GM12892 (cell line): ENCODE results near the gene ITGB4.

ENCODE experiments used
- DNase-seq: peaks from one replicate; pipeline ENCODE4 v3.0.0; 2011; ENCODE audit not compliant: insufficient read length
- FAIRE-seq: peaks from 2 replicates; lab custom pipeline; 2011; peaks lifted over from hg19 to GRCh38; lab: Jason Lieb, UNC
- POLR2A ChIP-seq: IDR thresholded peaks from 2 replicates; pipeline ENCODE4 v1.6.1; 2011; ENCODE audit warnings: low read depth, low read length, control low read depth
- POLR2AphosphoS5 ChIP-seq: IDR thresholded peaks from 2 replicates; pipeline ENCODE4 v1.6.1; 2011; ENCODE audit warnings: low read depth, low read length, control low read depth
- TAF1 ChIP-seq: IDR thresholded peaks from 2 replicates; pipeline ENCODE4 v1.6.1; 2011; ENCODE audit warnings: low read depth, mild to moderate bottlenecking, control low read depth, low read length, borderline replicate concordance

Gene ITGB4

DNA sequence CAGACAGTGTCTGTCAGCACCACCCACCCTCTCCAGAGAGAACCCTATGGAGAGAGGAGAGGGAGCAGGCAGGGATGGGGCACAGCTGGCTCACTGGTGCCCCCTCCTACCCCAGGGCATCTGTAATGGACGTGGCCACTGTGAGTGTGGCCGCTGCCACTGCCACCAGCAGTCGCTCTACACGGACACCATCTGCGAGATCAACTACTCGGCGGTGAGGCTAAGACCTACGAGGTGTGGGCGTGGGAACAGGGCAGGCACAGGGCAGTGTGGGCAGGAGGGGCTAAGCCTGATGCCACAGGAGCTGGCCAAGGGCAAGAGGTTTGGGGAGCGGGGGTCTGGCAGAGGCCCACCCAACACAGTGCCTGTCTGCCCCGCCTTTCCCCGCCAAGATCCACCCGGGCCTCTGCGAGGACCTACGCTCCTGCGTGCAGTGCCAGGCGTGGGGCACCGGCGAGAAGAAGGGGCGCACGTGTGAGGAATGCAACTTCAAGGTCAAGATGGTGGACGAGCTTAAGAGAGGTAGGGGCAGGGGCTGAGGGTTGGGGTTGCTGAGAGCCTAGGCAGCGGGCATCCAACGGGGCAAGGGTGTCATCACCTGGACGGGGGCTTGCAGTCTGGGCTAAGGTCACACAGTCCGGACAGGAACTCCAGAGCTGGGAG lies 15.0 kb downstream of the ITGB4 start:
- DNase-seq (no peak), FAIRE-seq (no peak)
- TF ChIP-seq TAF1 (no peak), POLR2A (no peak), POLR2AphosphoS5 (no peak)

DNA sequence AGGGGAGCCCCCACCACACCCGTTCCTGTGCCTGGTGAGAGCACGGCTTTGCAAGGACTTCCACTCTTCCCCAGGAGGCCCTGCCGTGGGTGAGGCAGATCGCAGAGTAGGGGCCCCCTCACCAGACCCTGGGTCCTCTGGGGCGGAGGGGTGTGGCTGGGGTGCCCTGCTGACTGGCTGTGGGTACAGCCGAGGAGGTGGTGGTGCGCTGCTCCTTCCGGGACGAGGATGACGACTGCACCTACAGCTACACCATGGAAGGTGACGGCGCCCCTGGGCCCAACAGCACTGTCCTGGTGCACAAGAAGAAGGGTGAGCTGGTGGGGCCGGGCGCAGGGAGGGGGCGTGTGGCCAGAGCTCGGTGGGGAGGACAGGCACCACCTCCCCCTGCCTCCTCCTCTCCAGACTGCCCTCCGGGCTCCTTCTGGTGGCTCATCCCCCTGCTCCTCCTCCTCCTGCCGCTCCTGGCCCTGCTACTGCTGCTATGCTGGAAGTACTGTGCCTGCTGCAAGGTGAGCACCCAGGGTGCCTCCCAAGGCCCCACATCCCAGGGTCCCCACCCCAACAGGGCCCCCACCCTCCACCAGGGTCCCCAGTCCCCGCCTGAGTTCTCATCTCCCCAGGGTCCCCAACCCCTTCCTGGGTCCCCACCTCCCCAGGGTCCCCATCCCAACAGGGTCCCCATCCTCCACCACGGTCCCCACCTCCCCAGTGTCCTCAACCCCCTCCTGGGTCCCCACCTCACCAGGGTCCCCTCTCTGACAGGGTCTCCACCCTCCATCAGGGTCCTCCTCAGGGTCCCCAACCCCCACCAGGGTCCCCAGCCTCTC lies 16.1 kb downstream of the ITGB4 start:
- no peak for TF ChIP-seq POLR2A
- no peak for TF ChIP-seq POLR2AphosphoS5
- no peak for TF ChIP-seq TAF1
- FAIRE-seq = no peak

DNA sequence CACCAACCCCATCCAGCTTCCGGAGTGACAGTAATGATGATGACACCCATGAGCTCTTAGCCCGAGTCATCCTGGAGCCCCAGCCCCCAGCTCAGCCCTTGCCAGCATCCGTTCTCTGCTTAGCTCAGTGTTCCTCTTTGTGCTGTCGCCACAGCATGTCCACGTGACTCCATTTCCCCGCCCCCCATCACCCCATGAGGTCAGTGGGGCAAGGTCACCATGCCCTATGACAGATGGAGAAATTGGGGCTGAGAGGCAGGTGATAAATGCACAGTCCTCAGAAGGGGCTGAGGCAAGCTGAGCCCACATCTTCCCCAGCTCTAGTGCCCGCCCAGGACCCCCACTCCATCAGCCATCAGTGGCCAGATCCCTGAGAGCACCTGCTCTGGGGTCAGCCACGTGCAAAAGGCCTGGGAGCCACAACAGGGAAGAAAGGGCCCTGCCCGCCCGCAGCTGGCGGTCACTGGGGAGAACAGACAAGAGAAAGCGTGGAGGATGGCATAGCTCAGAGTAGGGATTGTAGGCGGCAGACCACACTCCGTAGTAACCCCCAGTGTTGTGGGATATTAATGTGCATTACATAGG lies 17.1 kb downstream of the ITGB4 start:
- FAIRE-seq = peak; percentile 24

More for the DNA sequence above, 16.1 kb downstream of the ITGB4 start:
- no peak for DNase-seq

DNA sequence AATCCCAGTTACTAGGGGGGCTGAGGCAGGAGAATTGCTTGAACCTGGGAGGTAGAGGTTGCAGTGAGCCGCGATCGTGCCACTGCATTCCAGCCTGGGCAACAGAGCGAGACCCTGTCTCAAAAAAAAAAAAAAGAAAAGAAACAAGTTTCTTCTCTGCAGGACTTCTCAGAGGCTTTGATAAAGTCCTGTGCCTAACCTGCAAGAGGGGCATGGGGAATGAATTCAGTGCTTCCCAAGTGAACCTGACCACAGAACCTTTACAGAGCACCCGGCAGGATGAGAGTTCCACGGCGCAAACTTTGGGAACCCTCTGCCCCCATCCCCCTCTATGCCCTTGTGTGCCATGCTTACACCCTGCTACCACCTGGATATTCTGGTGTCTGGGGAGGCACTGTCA lies 17.9 kb downstream of the ITGB4 start:
- no peak for DNase-seq
- TF ChIP-seq POLR2A = no peak
- FAIRE-seq = no peak

More for the DNA sequence above, 17.1 kb downstream of the ITGB4 start:
- no peak for TF ChIP-seq TAF1
- TF ChIP-seq POLR2AphosphoS5 = no peak
- TF ChIP-seq POLR2A = no peak
- no peak for DNase-seq

DNA sequence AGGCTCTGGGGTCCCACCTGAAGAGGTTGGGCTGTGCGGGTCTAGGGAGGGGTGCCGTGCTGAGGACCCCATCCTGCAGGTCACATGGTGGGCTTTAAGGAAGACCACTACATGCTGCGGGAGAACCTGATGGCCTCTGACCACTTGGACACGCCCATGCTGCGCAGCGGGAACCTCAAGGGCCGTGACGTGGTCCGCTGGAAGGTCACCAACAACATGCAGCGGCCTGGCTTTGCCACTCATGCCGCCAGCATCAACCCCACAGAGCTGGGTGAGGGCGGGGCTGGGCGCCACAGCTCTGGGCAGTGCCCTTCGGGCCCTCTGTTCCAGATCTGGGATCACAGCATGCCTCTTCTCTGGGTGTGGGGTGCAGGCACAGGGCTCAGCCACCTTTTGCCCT lies 18.5 kb downstream of the ITGB4 start:
- no peak for TF ChIP-seq TAF1
- TF ChIP-seq POLR2A = no peak
- TF ChIP-seq POLR2AphosphoS5 = no peak
- DNase-seq = no peak
- no peak for FAIRE-seq

DNA sequence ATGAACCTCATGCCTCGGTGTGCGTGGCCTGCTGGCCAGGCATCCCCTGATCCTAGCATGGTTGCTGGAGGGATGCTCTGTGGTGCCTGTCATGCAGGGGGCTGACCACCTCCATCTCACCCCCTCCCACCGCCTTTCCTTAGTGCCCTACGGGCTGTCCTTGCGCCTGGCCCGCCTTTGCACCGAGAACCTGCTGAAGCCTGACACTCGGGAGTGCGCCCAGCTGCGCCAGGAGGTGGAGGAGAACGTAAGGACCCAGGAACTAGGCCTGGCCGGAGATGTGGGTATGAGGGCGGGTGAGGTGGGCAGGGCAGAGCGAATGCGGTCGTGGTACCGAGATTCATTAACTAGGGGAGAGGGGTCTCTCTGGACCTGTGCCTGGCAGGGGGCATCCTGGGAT lies 19.0 kb downstream of the ITGB4 start:
- no peak for TF ChIP-seq POLR2A
- no peak for TF ChIP-seq TAF1
- no peak for TF ChIP-seq POLR2AphosphoS5
- no peak for DNase-seq
- FAIRE-seq = no peak

DNA sequence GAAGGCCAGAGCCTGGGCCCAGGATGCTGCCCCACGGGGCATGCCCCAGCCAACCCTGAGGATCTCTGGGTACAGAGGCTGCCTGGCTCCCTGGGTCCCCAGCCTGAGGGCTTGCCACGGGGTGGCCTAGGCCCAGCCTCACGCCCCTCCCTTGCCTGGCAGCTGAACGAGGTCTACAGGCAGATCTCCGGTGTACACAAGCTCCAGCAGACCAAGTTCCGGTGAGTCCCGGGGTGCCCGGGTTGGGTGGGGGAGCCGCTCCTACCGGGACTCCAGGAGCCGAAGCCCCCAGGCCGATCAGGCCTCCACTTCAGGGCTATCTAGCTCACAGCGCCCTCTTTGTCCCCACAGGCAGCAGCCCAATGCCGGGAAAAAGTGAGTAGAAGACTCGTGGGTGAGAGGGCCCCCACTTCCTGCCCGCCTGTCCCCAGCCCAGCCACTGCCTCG lies 19.4 kb downstream of the ITGB4 start:
- no peak for FAIRE-seq
- TF ChIP-seq POLR2AphosphoS5 (no peak), TAF1 (no peak), POLR2A (no peak)
- no peak for DNase-seq

DNA sequence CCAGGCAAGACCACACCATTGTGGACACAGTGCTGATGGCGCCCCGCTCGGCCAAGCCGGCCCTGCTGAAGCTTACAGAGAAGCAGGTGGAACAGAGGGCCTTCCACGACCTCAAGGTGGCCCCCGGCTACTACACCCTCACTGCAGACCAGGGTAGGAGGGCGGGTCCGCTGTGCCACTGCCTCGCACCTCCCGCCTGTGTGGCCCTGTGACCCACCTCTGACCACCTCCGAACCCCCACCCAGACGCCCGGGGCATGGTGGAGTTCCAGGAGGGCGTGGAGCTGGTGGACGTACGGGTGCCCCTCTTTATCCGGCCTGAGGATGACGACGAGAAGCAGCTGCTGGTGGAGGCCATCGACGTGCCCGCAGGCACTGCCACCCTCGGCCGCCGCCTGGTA lies 21.1 kb downstream of the ITGB4 start:
- TF ChIP-seq POLR2A (no peak), TAF1 (no peak), POLR2AphosphoS5 (no peak)
- no peak for FAIRE-seq
- no peak for DNase-seq

DNA sequence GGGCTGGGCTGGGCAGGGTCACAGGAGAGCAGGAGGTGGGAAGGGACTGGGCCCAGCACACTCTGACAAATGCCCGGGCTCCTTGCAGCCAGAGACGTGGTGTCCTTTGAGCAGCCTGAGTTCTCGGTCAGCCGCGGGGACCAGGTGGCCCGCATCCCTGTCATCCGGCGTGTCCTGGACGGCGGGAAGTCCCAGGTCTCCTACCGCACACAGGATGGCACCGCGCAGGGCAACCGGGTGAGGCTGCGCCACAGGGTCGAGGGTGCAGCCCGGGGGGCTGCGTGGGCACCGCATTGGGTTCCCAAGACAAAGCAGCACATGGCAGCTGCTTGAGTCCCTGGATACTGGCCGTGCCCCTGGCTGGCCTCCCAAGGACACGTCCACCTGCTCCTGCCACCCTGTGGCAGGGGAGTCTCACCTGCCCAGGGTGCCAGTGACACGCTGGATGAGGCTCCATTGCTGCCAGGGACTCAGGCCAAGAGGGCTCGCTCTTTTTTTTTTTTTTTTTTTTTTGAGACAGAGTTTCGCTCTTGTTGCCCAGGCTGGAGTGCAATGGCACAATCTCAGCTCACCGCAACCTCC lies 22.5 kb downstream of the ITGB4 start:
- TF ChIP-seq POLR2AphosphoS5 (no peak), POLR2A (no peak), TAF1 (no peak)
- no peak for FAIRE-seq

DNA sequence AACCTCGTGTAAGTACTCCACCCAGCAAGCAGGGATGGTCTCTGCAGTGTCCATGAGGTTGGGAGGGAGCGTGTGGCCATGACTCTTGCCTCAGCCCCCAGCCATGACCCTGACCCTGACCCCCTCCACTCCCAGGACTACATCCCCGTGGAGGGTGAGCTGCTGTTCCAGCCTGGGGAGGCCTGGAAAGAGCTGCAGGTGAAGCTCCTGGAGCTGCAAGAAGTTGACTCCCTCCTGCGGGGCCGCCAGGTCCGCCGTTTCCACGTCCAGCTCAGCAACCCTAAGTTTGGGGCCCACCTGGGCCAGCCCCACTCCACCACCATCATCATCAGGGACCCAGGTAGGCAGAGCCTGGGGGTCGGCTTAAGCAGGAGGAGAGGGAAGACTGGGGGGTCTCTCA lies 27.4 kb downstream of the ITGB4 start:
- no peak for DNase-seq
- no peak for FAIRE-seq
- TF ChIP-seq TAF1 (no peak), POLR2AphosphoS5 (no peak), POLR2A (no peak)

More for the DNA sequence above, 22.5 kb downstream of the ITGB4 start:
- DNase-seq = no peak

DNA sequence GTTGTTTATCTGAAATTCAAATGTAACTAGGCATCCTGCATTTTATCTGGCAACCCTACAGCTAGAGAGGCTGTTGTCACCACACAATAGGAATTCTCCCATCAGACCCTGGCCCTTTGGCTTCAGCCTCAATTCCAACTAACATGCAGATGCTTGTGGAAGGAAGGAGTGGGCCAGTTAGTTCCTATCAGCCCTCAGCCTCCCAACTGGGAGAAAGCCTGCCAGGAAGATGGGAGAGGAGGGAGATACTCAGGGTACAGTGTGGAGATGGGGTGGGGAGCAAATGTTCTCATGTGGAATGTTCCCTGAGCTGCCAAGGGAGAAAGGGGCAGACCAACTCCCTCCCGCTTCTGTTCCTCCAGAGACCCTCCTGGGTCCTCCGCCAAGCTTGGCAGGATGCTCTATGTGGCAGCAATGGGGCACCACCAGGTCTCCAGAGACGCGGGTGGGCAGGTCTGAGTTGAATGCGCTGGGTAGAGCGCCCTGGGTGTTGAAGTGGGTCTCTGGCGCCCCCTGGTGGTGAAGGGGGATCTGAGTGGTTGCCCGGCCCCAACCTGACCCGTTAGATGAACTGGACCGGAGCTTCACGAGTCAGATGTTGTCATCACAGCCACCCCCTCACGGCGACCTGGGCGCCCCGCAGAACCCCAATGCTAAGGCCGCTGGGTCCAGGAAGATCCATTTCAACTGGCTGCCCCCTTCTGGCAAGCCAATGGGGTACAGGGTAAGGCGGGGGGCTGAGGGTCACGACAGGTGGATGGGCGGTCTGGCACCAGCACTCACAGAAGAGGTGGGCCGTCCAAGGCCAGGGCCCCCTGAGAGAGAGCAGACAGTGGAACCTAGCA lies 28.5 kb downstream of the ITGB4 start:
- no peak for TF ChIP-seq POLR2AphosphoS5
- TF ChIP-seq TAF1 = no peak
- DNase-seq (peak; percentile 82), FAIRE-seq (peak; percentile 56)
